Measurements from ENCODE around the gene SAMMSON.

SAMMSON gene

DNA sequence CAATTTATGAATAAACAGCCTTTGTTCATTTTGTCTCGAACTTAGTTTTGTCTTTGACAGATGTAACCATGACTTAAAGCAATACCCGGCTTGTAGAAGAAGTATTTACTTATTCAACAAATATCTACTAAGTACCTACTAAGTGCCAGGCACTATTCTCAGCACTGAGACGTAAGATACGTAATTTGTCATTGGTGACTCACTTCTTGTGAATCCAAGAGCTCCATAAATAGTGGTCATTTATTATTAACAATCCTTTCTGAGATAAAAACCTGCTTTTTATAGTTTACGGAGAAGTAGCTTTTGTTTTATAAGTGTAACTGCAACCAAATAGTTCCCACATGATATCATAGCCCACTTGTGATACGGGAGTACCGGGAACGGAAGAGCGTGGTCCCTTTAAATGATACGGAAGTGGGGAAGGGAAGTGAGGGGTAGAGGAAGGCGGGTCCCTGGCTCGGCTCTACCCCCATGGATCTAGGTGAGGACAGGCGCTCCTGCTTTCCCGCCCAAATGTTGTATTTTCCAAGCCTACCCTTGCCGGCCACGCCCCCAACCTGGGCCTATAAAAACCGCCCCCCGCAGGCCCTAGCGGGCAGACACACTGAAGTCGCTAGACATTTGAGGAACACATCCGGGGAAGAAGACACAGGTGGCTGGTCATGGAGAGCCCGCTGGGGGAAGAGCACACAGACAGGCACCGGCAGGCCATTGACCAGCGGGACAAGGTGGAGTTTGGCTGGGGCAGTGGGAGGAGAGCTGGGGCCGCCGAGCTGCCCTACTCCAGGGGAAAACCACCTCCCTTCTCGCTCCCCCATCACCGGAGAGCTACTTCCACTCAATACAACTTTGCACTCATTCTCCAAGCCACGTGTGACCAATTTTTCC, at the start of gene SAMMSON:
Gene SAMMSON, plus strand, starts transcription at position 594 of the 888 bp plus-strand sequence.
- no peak for DNase-seq

DNA sequence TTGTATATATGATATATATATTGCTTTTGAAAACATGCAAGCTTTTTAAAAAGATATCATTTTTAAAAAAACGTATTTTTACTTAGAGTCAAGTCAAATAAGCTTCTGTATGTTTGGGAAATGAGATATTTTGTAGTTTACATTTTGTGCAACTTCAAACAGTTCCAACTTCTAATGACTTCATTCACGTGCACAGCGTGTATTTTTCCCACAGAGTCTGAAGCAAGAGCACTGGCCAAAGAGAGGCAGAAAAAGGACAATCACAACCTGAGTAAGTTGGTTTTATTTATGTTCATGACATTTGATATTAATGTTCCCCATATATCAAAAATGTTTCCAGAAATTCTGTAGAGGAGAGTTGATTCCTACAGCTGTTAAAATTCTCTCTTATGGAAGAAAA, 47.9 kb upstream of the SAMMSON start:
- DNase-seq: no peak

DNA sequence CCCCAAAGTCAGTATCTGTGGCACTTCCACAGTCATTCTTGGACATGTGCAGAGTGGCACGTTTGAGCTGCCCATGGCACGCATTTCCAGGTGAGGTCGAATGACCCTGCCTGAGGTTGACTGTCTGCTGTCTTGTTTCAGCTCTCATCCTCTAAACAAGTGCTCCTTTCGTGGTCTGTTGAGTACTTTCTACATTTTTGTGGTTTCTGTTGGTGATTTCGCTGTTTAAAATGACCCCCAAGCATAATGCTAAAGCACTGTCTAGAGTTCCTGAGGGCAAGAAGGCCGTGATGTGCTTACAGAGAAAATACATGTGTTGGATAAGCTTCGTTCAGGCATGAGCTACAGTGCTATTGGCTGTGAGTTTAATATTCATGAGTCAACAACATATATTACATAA, 40.0 kb upstream of the SAMMSON start:
- DNase-seq: no peak

DNA sequence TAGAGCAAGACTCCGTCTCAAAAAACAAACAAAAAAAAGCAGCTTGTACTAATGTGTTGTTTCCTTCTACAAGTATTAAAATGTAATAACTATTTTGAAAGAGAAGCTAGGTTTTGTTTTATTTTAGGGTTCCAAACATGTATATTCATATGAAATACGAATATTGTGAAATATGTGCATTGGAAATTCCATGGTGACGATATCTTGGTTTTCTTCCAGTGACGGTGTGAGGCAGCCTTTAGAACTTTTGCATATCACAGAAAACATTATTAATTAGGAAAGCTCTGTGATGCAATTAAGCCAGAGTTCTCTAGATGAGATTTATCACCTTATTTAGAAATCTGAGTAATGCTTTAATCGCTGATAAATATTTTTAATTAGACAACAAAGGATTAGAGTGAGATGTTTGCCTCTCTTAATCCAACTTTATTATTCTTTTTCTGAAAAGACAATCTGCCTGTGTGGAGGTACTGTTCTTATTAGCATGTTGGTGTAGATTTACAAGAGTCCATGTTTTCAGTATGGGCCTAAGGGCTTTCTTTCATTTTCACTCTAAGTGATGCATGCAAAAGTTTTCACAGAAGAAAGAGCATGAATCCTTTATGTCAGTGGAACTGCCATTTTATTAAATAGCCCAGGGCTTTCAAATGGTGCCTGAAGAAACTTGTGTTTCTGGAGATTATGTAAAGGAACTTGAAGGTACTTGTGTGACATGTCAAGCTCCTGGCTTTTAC, 37.7 kb upstream of the SAMMSON start:
- DNase-seq: no peak

DNA sequence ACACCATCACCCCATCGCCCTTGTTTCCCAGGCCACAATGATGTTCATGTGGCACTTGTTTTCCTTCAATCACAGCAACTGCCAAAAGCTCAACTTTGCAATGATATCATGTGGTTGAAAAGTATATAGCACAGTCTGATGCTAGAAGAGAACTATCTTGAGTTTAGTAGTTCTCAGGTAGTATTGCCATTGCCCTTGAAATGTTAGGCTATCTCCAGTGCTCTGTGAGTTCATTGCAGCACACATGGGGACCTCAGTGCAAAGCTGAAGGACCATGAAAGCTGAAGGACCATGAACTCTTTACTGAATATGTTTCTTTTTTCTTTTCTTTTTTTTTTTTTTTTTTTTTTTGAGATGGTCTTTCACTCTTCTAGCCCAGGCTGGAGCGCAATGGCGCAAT, 35.9 kb upstream of the SAMMSON start:
- no peak for DNase-seq

DNA sequence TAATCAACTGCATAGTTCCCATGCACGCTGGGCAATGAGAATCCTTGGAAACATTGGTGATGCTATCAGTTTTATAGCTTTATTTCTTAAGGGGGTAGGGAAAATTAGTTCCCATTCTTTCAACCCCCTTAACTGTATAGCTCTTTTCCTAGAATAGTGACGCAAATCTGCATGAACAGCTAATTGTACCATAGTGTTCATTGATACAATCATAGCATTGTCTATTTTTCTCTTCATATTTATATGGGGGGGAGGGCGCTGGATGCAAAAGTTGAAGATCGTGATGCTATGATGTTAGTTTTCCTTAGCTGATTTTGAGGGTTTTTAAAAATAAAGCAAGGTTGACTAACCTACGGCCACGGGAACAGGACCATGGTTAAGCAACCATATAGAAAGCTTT, 32.4 kb upstream of the SAMMSON start:
- no peak for DNase-seq

DNA sequence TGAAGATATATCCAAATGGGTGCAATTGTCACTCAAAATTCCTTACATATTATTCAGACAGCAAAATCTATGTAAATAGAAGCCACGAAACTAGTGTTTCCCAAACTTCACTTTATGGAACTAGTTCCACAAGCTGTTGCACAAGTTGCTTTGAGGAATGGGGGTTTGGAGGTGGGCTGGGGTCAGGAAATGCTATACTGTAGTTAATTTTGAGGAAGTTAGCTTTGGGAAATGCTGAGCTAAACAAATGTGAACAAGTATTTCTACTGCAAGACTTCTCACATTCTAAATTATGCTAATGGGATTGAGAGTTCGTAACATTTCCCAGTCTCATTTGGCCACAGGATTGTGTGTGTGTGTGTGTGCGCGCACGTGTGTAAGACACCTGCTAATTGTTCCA, 28.7 kb upstream of the SAMMSON start:
- DNase-seq: peak; percentile 35

DNA sequence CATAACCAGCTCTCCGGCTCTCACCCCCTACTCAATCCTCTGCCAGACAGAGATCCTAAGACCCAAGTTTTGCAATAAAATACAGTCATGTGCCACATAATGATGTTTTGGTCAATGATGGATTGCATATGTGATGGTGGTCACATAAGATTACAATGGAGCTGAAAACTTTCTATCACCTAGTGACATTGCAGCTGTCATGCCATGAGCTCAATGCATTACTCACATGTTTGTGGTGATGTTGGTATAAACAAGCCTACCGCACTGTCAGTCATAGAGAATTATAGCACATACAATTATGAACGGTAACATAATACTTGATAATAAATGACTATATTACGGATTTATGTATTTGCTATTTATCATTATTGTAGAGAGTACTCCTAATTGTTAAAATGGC, 26.9 kb upstream of the SAMMSON start:
- DNase-seq: no peak

DNA sequence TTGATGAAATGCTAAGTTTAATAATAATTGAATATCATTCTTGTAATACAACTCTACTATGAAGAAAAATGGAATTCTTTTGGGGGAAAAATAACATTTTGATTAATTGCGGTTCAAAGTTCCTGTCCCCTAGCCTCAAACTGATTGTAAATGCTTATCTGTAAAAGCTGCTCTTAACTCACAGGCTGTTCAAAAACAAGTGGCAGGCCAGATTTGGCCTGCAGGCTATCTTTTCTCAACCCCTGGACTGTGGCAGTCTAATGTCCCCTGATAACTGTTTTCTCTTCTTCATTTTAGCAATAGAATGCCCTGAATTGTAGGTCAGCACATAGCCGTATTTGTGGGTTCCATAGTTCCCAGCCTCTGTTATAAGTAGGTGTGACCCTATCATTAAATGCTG, 23.5 kb upstream of the SAMMSON start:
- no peak for DNase-seq

DNA sequence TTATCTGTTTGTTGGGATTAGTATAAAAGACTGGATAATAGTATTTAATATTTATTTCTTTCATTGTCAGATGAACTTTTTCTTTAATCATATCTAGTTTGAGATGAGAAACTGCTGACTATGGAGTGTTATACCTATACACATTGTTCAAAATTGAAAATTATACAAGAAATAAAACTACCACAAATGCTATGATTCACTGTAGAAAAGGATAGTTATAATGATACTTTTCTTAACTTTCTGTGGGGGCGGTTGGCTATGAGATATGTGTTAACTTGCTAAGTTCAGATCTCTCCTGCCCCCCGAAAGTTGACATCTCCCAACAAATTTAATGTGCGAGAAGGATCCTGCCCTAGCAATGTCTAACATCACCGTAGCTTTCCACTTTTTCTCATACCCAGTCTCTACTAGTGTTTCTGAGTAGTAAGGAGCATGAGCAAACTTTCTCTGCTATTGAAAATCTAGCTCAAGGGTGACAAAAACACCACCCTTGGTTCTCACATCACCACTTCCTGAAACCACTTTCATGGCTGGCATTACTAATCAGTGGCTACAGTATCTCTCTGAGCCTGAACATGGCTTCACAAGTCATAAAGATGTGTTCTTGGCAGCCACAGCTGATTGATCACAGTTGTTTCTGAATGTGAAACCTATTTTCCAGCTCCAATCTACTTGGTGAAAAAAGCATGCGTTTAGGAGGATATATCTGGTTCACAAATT, 15.8 kb upstream of the SAMMSON start:
- peak; percentile 54 for DNase-seq

DNA sequence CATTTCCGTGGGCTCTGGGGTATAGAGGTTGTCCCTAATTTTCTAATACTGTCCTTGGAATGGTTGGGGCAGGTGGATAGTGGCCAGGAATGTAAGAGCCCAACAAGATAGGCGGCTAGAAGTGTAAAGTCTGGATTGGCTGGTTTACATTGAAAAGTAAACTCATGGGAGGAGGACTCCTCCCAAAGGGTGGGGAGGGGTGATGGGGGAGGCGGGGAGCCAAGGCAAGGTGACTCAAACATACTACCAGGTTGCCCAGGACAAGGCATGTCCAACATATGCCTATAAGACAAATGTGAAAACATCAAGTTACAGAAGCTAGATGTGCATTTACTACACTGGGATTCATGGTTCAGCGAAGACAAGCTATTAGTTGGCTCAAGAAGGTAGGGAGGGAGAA, 14.3 kb upstream of the SAMMSON start:
- DNase-seq: no peak

DNA sequence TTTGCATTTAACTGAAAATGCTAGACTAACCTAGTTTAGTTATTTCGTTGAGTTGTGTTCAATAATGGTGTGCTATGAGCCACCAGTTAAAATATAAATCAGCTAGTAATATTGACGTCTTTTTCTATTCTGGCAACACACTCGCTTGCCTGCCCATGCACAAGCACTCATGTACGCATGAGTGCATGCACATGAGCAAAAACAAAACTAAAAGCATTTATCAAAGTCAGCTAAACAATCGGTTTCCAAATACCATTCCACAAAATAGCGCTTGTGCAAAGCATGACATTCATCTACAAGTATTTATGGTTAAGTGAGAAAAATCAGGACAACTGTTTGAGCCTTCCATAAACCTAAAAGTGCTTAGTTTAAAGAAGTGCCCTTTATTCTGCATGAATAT, 13.1 kb upstream of the SAMMSON start:
- DNase-seq: no peak

DNA sequence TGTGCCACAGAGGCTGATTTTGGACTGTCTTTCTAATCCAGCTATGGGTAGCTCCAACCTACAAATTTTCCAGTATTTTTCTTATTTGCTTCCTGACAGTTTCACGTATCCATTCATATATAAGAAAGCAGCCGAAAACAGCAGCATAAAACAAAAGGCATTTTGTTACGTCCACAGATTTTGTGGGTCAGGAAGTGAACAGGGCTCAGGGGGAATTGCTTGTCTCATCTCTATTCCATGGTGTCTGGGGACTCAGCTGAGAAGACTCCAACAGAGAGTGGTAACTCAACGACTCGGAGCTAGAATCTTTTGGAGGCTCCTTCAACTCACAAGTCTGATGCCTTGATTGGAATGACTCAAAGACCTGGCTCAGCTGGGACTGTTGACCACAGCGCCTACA, 11.7 kb upstream of the SAMMSON start:
- DNase-seq: no peak

DNA sequence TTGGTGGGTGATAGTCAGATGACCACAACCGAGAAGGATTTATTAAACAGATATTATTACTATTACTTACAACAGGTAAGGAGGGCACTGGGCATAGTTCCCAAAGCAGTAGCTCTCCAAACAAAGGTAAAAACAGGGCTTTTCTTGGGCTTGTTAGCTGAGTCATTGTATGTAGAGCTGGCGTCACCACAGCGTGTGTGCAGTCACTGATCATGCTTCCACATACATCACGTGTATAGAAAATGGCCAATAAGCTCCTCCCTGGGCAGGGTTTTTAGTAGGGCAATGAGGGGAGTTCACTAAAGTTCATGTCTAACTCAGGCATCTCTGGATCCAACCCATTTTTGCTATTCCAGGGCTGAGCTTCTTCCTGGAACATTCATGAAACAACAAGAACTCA, 5.8 kb upstream of the SAMMSON start:
- no peak for DNase-seq

DNA sequence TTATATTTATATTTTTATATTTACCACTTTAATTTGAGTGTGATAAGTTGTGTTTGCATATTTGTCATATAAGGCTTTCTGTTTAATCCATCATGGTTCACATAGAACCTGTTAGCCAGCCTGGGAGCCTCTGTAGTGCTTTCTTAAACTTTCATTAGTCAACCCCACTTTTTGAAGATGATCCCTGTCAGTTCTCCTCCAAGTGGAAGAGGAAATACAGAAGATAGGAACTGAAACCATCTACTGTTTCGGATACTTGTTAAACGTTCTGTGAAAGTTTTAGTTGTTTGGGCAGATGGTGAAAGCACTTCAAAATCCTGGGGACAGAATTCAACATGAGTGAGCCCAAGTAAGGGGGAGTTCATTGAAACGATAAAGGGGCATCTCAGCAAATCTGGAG, 4.6 kb upstream of the SAMMSON start:
- DNase-seq: peak; percentile 87

DNA sequence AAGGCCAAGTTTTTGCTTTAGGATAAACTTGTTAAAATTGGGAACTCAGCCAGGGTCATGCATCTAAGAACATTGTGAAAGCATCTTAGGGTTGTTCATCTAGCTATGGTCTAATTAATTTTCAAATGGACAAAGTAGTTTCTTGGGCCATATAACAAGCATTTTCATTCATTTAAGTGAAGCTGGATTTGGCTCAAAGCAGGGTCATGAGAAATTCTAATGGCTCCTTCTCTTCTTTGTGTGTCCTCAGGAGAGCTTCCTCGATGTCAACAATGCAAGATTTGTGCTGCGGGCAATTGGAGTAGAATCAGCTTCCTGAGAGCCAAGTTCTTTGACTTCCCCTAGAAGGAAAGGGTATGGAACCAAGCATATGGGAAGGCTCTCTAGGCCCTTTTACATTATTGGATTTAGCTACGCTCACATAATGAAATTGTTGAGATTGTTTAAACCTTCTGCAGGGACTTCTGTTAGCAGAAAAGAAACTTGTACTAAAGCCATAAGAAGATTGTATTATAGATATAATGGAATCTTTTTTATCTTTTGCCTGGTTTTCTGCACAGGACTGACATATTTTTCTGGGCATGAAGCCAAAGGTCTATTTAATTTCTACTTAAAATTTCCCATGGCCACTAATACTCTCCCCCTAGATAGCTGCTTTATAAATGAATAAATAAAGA, 1.8 kb upstream of the SAMMSON start:
- DNase-seq: no peak

DNA sequence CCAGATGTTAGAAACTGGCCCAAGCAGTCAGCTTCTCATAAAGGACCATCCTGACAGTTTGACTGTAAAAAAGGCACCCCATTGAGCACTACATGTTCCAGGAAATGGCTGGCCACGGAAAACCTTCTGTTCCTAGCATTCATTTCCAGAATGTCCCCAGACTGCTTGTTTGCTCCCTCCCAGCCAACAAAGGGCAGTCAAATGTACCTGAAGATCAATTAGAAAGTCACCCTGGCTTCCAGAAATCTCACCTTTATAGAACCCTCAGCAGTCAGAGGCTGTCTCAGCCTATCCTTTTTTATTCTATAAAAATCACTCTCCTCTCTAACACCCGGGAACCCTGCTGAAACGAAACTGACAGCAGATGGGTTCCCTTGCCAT, 784 bp upstream of the SAMMSON start:
- no peak for DNase-seq

DNA sequence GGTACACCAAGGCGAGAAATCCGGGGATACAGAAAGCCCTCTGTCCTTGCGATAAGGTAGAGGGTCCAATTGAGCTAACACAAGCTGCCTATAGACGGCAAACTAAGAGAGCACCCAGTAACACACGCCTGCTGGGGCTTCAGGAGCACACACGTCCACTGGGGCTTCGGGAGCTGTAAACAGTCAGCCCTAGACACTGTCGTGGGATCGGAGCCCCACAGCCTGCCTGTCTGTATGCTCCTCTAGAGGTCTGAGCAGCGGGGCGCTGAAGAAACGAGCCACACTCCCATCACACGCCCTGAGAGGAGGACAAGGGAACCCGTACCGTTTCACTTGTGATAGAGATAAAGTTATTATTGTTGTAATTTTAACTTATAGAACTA, 486 bp downstream of the SAMMSON start:
- no peak for DNase-seq

DNA sequence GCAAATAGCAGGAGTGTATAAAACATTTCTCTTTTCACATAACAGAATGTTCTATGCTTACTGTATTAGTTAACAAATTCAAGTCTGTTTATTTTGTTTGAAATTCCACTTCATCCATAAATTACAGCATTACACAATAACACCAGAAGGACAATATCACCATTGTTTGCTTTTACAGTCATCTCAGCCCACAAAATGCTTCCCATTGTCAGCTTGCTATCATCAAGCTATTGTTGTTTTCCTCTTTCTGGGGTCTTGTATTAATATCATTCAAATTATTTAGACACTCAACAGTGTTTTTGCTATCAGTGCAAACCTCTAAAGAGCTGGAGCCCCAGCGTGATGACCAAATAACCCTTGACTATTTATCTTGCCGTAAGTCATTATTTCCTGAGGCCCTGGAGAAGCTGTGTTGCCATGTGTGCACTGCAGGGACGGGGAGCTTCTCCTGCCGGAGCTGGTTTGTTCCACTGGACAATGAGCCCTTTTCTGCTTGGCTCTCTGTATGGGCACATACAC, 1.1 kb downstream of the SAMMSON start:
- no peak for DNase-seq

DNA sequence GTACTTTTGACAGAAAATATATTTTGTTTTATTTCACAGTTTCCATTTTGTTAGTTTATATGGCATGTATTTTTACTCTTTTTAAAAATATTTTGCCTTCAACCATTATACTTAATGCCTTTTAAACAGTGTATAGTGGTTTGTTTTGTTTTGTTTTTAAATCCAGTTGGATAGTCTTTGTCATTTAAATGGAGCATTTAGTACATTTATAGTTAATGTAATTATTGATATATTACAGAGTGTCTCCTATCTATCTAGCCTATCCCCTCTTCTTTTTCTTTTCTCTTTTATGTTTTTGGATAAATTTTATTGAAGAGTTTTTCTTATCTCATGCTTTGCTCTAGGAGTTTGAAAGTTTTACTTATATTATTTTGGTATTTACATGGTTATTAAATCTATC, 3.6 kb downstream of the SAMMSON start:
- DNase-seq: no peak

DNA sequence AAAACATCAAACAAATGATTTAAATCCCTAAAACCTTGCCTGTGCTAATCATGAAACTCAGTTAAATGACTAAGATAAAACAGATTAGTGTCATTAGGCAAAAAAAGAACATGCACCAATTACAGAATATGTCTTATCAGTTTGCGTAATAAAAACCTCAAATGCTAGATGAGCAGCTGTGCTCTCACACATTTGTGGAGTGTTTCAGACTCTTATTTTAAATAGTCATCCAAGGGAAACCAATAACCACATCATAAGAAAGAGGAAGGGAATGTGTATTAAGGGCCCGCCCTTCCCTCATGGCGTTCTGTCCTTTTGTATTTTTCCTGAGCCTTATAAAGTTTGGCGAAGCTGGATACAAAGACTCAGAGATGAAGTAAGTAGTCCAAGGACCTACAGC, 6.6 kb downstream of the SAMMSON start:
- DNase-seq: peak; percentile 90

DNA sequence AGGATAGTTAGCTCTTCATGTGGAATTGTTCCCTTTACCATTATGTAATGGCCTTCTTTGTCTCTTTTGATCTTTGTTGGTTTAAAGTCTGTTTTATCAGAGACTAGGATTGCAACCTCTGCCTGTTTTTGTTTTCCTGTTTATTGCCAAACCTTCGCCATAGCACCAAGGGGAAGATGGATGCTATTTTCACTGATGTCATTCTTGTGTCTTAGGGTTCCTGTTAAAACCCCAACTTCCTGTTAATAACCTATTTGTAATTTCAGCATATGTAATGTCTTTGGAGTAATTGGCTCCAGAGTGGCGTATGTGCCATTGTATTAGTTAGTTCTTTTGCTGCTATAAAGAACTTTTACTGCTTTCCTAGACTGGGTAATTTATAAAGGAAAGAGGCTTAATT, 10.8 kb downstream of the SAMMSON start:
- DNase-seq: no peak

DNA sequence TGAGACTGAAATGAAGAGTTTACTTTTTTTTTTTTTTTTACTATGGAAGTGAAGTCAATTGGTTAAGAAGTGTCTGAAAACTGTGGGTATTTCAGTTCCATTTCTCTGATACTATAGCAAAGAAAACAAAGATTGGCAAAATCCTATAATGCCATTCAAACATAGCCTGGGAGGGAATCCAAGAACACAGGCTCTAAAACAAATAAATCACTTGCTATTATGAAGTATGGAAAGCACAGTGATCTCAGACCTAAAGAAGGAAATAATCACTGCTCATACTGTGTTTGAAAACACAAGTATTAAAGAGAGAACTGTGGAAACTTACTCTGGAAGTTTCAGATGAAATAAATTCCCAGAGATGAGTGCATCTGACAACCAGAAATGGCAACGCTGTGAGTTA, 12.0 kb downstream of the SAMMSON start:
- DNase-seq: no peak

Data from MV-4-11 (cell line).